B cell (primary cell): ENCODE measurements around the gene OR9Q1. TPM values are rescaled to one million over a fixed set of nuclear protein-coding genes. Genes with fewer than 3 reads are reported as not detected.

Experiments used
- ATAC-seq: fragments of 200-7000 bp; cut with Tn5 transposase; one replicate; pipeline ENCODE4 v1.10.0; 2021; ENCODE audit warnings: low read depth, mild to moderate bottlenecking, moderate number of reproducible peaks, moderate library complexity
- CTCF ChIA-PET: fragments of 350-600 bp; sonication (Branson Sonifier 250); formaldehyde crosslinking; loops from one replicate; lab custom pipeline; 2021; ENCODE audit warnings: antibody characterized with exemption, inconsistent platforms; lab: Charles Lee
- POLR2A ChIA-PET: fragments of 350-600 bp; sonication (Branson Sonifier 250); formaldehyde crosslinking; loops from one replicate; lab custom pipeline; 2021; ENCODE audit warnings: antibody characterized with exemption; lab: Charles Lee
- DNase-seq: peaks from one replicate; pipeline ENCODE4 v3.0.0; 2013
- H2AFZ ChIP-seq: 2 replicates; pipeline ENCODE4 v1.6.1; 2012; ENCODE audit warnings: mild to moderate bottlenecking, low read depth, low read length; ENCODE audit not compliant: insufficient read depth, poor library complexity, severe bottlenecking
- H3K27ac ChIP-seq, 2 donors: 1 replicate in 1 of 2; 2 replicates in 1 of 2; pipeline ENCODE4 v1.5.1; 2012 to 2013; ENCODE audit warnings: low read length in 2 of 2, mild to moderate bottlenecking in 2 of 2, moderate library complexity in 1 of 2
- H3K27me3 ChIP-seq, 4 experiments: fragments of 200-600 bp in 1 of 4; sonication (generic) in 1 of 4; replicated peaks in 1 of 4; 1 replicate in 2 of 4; 2 replicates in 2 of 4; pipeline versions ENCODE4 v1.6.1 to v1.7.0; 2013 to 2016; ENCODE audit warnings: low read length in 3 of 4, mild to moderate bottlenecking in 2 of 4, mixed read lengths in 1 of 4, moderate library complexity in 1 of 4; ENCODE audit not compliant: insufficient read depth in 4 of 4, control insufficient read depth in 3 of 4; ENCODE audit errors: control extremely low read depth in 1 of 4
- H3K36me3 ChIP-seq, 2 experiments: replicated peaks in 1 of 2; 1 replicate in 1 of 2; 2 replicates in 1 of 2; pipeline versions ENCODE4 v1.6.1 to v1.7.1; 2013; ENCODE audit warnings: low read length in 1 of 2; ENCODE audit not compliant: insufficient read depth in 2 of 2, control insufficient read depth in 1 of 2; ENCODE audit errors: control extremely low read depth in 1 of 2, extremely low read depth in 1 of 2
- H3K4me1 ChIP-seq, 2 donors: fragments of 200-600 bp in 1 of 2; sonication (generic) in 1 of 2; 1 replicate in 1 of 2; 2 replicates in 1 of 2; pipeline versions ENCODE4 v1.5.1 to v1.6.1; 2013 to 2017; ENCODE audit warnings: low read length in 2 of 2; ENCODE audit not compliant: control insufficient read depth in 2 of 2, insufficient read depth in 2 of 2
- H3K4me2 ChIP-seq: replicated peaks from 2 replicates; pipeline ENCODE3; 2012; ENCODE audit warnings: mild to moderate bottlenecking, low read depth, low read length; ENCODE audit not compliant: poor library complexity, severe bottlenecking
- H3K4me3 ChIP-seq, 5 experiments: fragments of 200-600 bp in 1 of 5; sonication (generic) in 1 of 5; 1 replicate in 3 of 5; 2 replicates in 2 of 5; pipeline versions ENCODE4 v1.5.1 to v1.7.0; 2011 to 2016; ENCODE audit warnings: low read length in 4 of 5, mild to moderate bottlenecking in 4 of 5, low read depth in 2 of 5, control low read depth in 1 of 5, moderate library complexity in 1 of 5; ENCODE audit not compliant: insufficient read depth in 1 of 5; ENCODE audit errors: control extremely low read depth in 1 of 5, extremely low read depth in 1 of 5
- H3K79me2 ChIP-seq: fragments of 200-600 bp; sonication (generic); one replicate; pipeline ENCODE4 v1.6.0; 2016; ENCODE audit warnings: low read length; ENCODE audit not compliant: control insufficient read depth, insufficient read depth
- H3K9ac ChIP-seq: fragments of 200-600 bp; sonication (generic); 2 replicates; pipeline ENCODE4 v1.6.1; 2017; ENCODE audit warnings: mild to moderate bottlenecking, low read length, moderate library complexity
- H3K9me3 ChIP-seq, 3 donors: one replicate each; pipeline versions ENCODE4 v1.6.1 to v1.7.1; 2013; ENCODE audit warnings: low read length in 2 of 3; ENCODE audit not compliant: control insufficient read depth in 2 of 3, insufficient read depth in 1 of 3; ENCODE audit errors: control extremely low read depth in 1 of 3
- H4K20me1 ChIP-seq: 2 replicates; pipeline ENCODE4 v1.6.0; 2012; ENCODE audit warnings: mild to moderate bottlenecking, low read length; ENCODE audit not compliant: insufficient read depth, control insufficient read depth, poor library complexity, severe bottlenecking
- H3K27ac Mint-ChIP-seq: one replicate; pipeline ENCODE4 v1.8.0; 2021; ENCODE audit warnings: mixed read lengths
- H3K27me3 Mint-ChIP-seq: one replicate; pipeline ENCODE4 v1.8.0; 2021; ENCODE audit warnings: mixed read lengths
- H3K4me1 Mint-ChIP-seq: one replicate; pipeline ENCODE4 v1.8.0; 2021; ENCODE audit warnings: mixed read lengths
- H3K4me3 Mint-ChIP-seq: one replicate; pipeline ENCODE4 v1.8.0; 2021; ENCODE audit warnings: mixed read lengths
- H3K9me3 Mint-ChIP-seq: one replicate; pipeline ENCODE4 v1.8.0; 2022; ENCODE audit warnings: mixed read lengths; ENCODE audit not compliant: insufficient read depth
- CTCF ChIP-seq: fragments of 200-600 bp; IDR thresholded peaks from one replicate; pipeline ENCODE4 v1.8.0; 2022; ENCODE audit warnings: antibody characterized with exemption, mild to moderate bottlenecking
- EZH2 ChIP-seq: IDR thresholded peaks from 2 replicates; pipeline ENCODE4 v1.6.1; 2012; ENCODE audit warnings: borderline replicate concordance, low read depth, mild to moderate bottlenecking, moderate library complexity, low read length; ENCODE audit not compliant: insufficient read depth, poor library complexity, severe bottlenecking
- WGBS: methylation state at CpG from one replicate; pipeline ENCODE4 v1.1.5; 2013; ENCODE audit warnings: missing lambda C conversion rate; ENCODE audit not compliant: insufficient coverage; 5-methylcytosine and 5-hydroxymethylcytosine counted together
- intact Hi-C: fragments of 100-400 bp; cut with micrococcal nuclease; formaldehyde crosslinking; loops from one replicate; pipeline ENCODE4 v1.10.0; 2022
- polyA minus RNA-seq: library from RNA; depleted of rRNA, polyadenylated mRNA; stranded (reverse); fragments of >200 nt; gene quantifications from 2 replicates; pipeline ENCODE4 v1.2.3, GENCODE V29; 2012
- polyA plus RNA-seq: library from polyadenylated mRNA; depleted of rRNA; stranded (reverse); fragments of >200 nt; gene quantifications from 2 replicates; pipeline ENCODE4 v1.2.3, GENCODE V29; 2012
- total RNA-seq, 2 donors: library from RNA; stranded (reverse); fragments of 120-200 nt in 1 of 2; gene quantifications; 1 replicate in 1 of 2; 2 replicates in 1 of 2; pipeline versions ENCODE4 v1.2.3 to v1.2.4, GENCODE V29; 2013 to 2022

Gene OR9Q1
- total RNA-seq (not detected in 2 replicates), polyA plus RNA-seq (not detected in 2 replicates), polyA minus RNA-seq (not detected in 2 replicates)
- total RNA-seq (2013), result not detected

- POLR2A ChIA-PET, result no interaction called here
- Mint-ChIP-seq H3K27ac (no peak within 1 kb of the TSS), H3K4me1 (no peaks in the 10 kb centered on the region), H3K9me3 (no peaks in the 10 kb centered on the region), H3K27me3 (peaks cover 13% of the 10 kb centered on the region), H3K4me3 (no peak within 1 kb of the TSS)
- CTCF ChIA-PET, result no interaction called here
- no peaks in the 10 kb centered on the region for H3K79me2 ChIP-seq
- intact Hi-C loops, result no loop called here
- no peak within 1 kb of the TSS for H3K27ac ChIP-seq
- TF ChIP-seq EZH2 (no peak), CTCF (no peak)
- no peaks in the 10 kb centered on the region for H4K20me1 ChIP-seq
- H3K36me3 ChIP-seq, result no peaks in the 10 kb centered on the region
- H3K4me3 ChIP-seq, result no peak within 1 kb of the TSS
- peaks cover 0 to 2% (median 0%) of the 10 kb centered on the region in 3 donors for H3K9me3 ChIP-seq
- WGBS, result 90% methylated on average over 1 of the region's 5 CpGs
- ATAC-seq (no peak), DNase-seq (no peak)
- H2AFZ ChIP-seq, result no peak within 1 kb of the TSS
- H3K9ac ChIP-seq, result no peak within 1 kb of the TSS
- no peaks in the 10 kb centered on the region for H3K27me3 ChIP-seq
- no peak within 1 kb of the TSS for H3K4me2 ChIP-seq
- no peaks in the 10 kb centered on the region for H3K4me1 ChIP-seq
These were observed at the start of gene OR9Q1 for GRCh38 chr11:58023435-58023931. TSS of gene OR9Q1 (plus strand) at chr11:58023881. CDS start at chr11:58179445, 155,564 bp downstream.

GRCh38 chr11:57974132-57974531 is 49.5 kb upstream of the OR9Q1 start:
- intact Hi-C loops, result no loop called here
- ChIA-PET POLR2A (no interaction called here), CTCF (no interaction called here)
- Histone ChIP-seq H3K36me3 (no peaks in the 10 kb centered on the region), H3K79me2 (no peaks in the 10 kb centered on the region), H3K27me3 (no peaks in the 10 kb centered on the region), H3K4me3 (no peak overlapping the region), H3K9me3 (no peaks in the 10 kb centered on the region), H3K9ac (no peak overlapping the region), H3K4me1 (no peaks in the 10 kb centered on the region), H3K4me2 (no peak overlapping the region), H3K27ac (no peak overlapping the region), H4K20me1 (no peaks in the 10 kb centered on the region), H2AFZ (no peak overlapping the region)
- TF ChIP-seq CTCF, result no peak
- TF ChIP-seq EZH2, result no peak
- ATAC-seq, result no peak
- peaks cover 15% of the 10 kb centered on the region for H3K27me3 Mint-ChIP-seq
- H3K27ac Mint-ChIP-seq, result no peak overlapping the region
- H3K9me3 Mint-ChIP-seq, result peaks cover 2% of the 10 kb centered on the region
- no peak for DNase-seq
- no peak overlapping the region for H3K4me3 Mint-ChIP-seq
- no peaks in the 10 kb centered on the region for H3K4me1 Mint-ChIP-seq
- no CpG with 5 or more reads among the region's 1 CpG for WGBS
